C1 segment of cervical spinal cord (tissue), 14 donors: Measurements from ENCODE around the gene NR3C1.
A peak's percentile ranks its signal among the peaks of the same experiment; 100 is the strongest.

Source experiments
- DNase-seq, 14 donors: peaks; one replicate each; lab custom pipeline; 2025; lab: John Stamatoyannopoulos, UW

The NR3C1 gene

GRCh38 chr5:143263272-143263810 lies 140.1 kb downstream of the NR3C1 start:
- no peak for DNase-seq

- DNase-seq: no peak
Measured at GRCh38 chr5:143262393-143263174, 140.9 kb downstream of the NR3C1 start.

GRCh38 chr5:143261748-143262392 lies 141.6 kb downstream of the NR3C1 start:
- DNase-seq: no peak

- DNase-seq: no peak
Measured at GRCh38 chr5:143259254-143259605, 144.3 kb downstream of the NR3C1 start.

- DNase-seq: no peak
Measured at GRCh38 chr5:143258559-143259253, 144.8 kb downstream of the NR3C1 start.

GRCh38 chr5:143254819-143255218 lies 148.7 kb downstream of the NR3C1 start:
- no peak for DNase-seq

- DNase-seq: no peak
Measured at GRCh38 chr5:143251946-143252345, 151.5 kb downstream of the NR3C1 start.

- no peak for DNase-seq
Measured at GRCh38 chr5:143251190-143251589, 152.3 kb downstream of the NR3C1 start.

GRCh38 chr5:143249851-143250250 lies 153.6 kb downstream of the NR3C1 start:
- DNase-seq: no peak

GRCh38 chr5:143248822-143249579 lies 154.5 kb downstream of the NR3C1 start:
- no peak for DNase-seq

- no peak for DNase-seq
Measured at GRCh38 chr5:143248391-143248790, 155.1 kb downstream of the NR3C1 start.

- no peak for DNase-seq
Measured at GRCh38 chr5:143247134-143247815, 156.2 kb downstream of the NR3C1 start.

GRCh38 chr5:143245929-143246561 lies 157.4 kb downstream of the NR3C1 start:
- DNase-seq: peak in 4 of 14 donors; percentile 15 to 99 (median 48)

- no peak for DNase-seq
Measured at GRCh38 chr5:143244990-143245389, 158.5 kb downstream of the NR3C1 start.

- peak in 2 of 14 donors; percentile 24 to 85 for DNase-seq
Measured at GRCh38 chr5:143244000-143244736, 159.3 kb downstream of the NR3C1 start.

- no peak for DNase-seq
Measured at GRCh38 chr5:143243103-143243502, 160.4 kb downstream of the NR3C1 start.

GRCh38 chr5:143241892-143242291 lies 161.6 kb downstream of the NR3C1 start:
- no peak for DNase-seq

- no peak for DNase-seq
Measured at GRCh38 chr5:143239882-143240518, 163.5 kb downstream of the NR3C1 start.

GRCh38 chr5:143238620-143239019 lies 164.9 kb downstream of the NR3C1 start:
- DNase-seq: no peak
